ENCODE data around the gene ZDHHC24.

The ZDHHC24 gene

DNA sequence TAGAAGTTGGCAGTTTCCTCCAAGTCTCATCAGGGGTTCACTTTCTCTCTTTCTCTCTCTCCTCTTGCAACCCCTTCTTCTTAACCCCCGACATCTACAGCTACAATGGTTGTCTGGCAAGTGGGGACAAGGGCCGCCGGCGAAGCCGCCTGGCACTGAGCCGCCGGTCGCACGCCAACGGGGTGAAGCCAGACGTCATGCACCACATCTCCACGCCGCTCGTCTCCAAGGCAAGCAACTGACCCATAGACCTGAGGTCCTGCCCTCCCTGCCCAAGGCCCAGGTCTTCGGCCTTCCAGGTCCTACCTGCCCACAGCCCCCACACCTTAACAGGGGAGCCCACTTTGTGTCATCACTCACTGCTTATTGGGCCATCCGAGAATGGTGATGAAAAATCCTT is 74.7 kb downstream of the ZDHHC24 start:
- no peak for DNase-seq (ENCODE audit: low spot score)

All from hematopoietic multipotent progenitor cell treated with erythropoietin and hydrocortisone succinate and interleukin-3 and kit ligand, for 15 days (in vitro differentiated cells).